GM10266 (cell line): Measurements from ENCODE around the gene ITGB5.

ENCODE experiments used
- DNase-seq: peaks from one replicate; pipeline ENCODE4 v3.0.0; 2012; ENCODE audit errors: extremely low spot score
- TF ChIP-seq, protein P1 (sequence below): IDR thresholded peaks from 2 replicates; pipeline ENCODE4 v1.5.1; 2012; ENCODE audit warnings: mild to moderate bottlenecking, low read depth; ENCODE audit not compliant: control insufficient read depth, insufficient read depth; ENCODE audit errors: missing control alignments

Gene ITGB5

DNA sequence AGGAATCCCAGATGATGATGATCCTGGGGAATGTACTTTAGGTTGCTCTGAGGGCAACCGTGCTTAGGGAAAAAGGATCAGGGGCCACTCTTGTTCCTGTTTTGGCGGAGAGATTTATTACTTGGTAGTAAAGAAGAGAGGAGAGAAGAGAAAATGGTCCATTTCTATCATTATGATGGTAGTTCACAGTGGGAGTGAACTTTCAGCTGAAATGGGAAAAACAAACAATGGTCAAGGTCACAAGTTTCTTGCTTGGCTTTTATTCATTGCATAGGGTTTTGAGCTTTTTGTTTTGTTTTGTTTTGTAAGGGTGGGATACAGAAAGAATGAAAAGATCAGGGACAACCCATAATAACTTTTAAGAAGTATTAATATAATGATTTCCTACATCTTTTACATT lies 164.6 kb downstream of the ITGB5 start:
- TF ChIP-seq, protein P1, sequence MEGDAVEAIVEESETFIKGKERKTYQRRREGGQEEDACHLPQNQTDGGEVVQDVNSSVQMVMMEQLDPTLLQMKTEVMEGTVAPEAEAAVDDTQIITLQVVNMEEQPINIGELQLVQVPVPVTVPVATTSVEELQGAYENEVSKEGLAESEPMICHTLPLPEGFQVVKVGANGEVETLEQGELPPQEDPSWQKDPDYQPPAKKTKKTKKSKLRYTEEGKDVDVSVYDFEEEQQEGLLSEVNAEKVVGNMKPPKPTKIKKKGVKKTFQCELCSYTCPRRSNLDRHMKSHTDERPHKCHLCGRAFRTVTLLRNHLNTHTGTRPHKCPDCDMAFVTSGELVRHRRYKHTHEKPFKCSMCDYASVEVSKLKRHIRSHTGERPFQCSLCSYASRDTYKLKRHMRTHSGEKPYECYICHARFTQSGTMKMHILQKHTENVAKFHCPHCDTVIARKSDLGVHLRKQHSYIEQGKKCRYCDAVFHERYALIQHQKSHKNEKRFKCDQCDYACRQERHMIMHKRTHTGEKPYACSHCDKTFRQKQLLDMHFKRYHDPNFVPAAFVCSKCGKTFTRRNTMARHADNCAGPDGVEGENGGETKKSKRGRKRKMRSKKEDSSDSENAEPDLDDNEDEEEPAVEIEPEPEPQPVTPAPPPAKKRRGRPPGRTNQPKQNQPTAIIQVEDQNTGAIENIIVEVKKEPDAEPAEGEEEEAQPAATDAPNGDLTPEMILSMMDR: no peak
- DNase-seq: no peak

DNA sequence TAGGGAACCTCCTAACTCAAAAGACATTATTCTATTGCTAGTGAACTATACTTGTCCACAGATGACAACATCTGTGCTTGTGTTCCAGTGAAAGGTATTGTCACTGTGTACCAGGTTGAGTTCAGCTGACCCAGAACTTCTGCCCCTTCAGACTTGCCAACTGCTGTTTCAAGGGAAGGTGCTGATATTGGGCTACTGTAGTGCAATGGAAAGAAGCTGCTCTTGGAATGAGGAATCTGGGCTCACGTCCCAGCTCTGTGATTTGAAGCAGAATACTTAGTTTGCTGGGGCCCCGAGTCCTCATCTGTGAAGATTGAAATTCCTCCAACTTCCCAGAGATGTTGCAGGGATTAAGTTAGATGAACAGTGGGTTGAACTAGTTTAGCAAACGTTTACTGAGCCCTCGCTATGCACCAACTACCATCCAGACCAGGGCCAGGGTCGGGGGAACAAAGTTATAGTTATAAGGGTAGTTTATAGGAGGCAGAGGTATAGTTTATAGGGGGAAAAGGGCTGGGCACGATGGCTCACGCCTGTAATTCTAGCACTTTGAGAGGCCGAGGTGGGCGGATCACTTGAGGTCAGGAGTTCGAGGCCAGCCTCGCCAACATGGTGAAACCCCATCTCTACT lies 172.8 kb downstream of the ITGB5 start:
- DNase-seq: no peak
- TF ChIP-seq, protein P1: no peak
